H1 (cell line): ENCODE measurements around the gene NHS.

Experiments
- BCL11A ChIP-seq, 2 experiments: IDR thresholded peaks; one replicate each; pipeline ENCODE4 v1.6.1; 2011; ENCODE audit warnings: low read depth in 2 of 2, low read length in 2 of 2, mild to moderate bottlenecking in 2 of 2
- CEBPB ChIP-seq: IDR thresholded peaks from 2 replicates; pipeline ENCODE4 v1.6.1; 2012; ENCODE audit warnings: low read depth, low read length
- EP300 ChIP-seq, 2 experiments: IDR thresholded peaks; 1 replicate in 1 of 2; 2 replicates in 1 of 2; pipeline ENCODE4 v1.6.1; 2011 to 2012; ENCODE audit warnings: low read depth in 2 of 2, low read length in 2 of 2, mild to moderate bottlenecking in 2 of 2, borderline replicate concordance in 1 of 2, inconsistent platforms in 1 of 2, moderate library complexity in 1 of 2
- HDAC6 ChIP-seq: IDR thresholded peaks from one replicate; pipeline ENCODE4 v1.7.1; 2012; ENCODE audit warnings: low read depth, mild to moderate bottlenecking, inconsistent platforms, low read length, moderate library complexity
- PHF8 ChIP-seq: fragments of 200-600 bp; sonication (generic); conservative IDR thresholded peaks from 2 replicates; pipeline ENCODE4 v1.7.1; 2012; ENCODE audit warnings: low read depth, mild to moderate bottlenecking, inconsistent platforms, low read length, moderate library complexity
- POLR2A ChIP-seq, 2 experiments: IDR thresholded peaks; 1 replicate in 1 of 2; 2 replicates in 1 of 2; pipeline ENCODE4 v1.6.1; 2011; ENCODE audit warnings: low read depth in 2 of 2, low read length in 2 of 2, mild to moderate bottlenecking in 2 of 2; ENCODE audit errors: control extremely low read depth in 1 of 2
- SP1 ChIP-seq: IDR thresholded peaks from 2 replicates; pipeline ENCODE4 v1.6.1; 2011; ENCODE audit warnings: low read depth, low read length
- SRF ChIP-seq: IDR thresholded peaks from 2 replicates; pipeline ENCODE4 v1.6.1; 2011; ENCODE audit warnings: mild to moderate bottlenecking, low read depth, low read length, moderate library complexity
- TF ChIP-seq, protein P1 (sequence below): IDR thresholded peaks from 2 replicates; pipeline ENCODE4 v1.6.1; 2011; ENCODE audit warnings: low read depth, mild to moderate bottlenecking, low read length; ENCODE audit not compliant: insufficient read depth
- TF ChIP-seq, protein P2 (sequence below), 3 experiments: IDR thresholded peaks; 1 replicate in 2 of 3; 2 replicates in 1 of 3; pipeline versions ENCODE4 v1.5.1 to v1.6.1; 2011; ENCODE audit warnings: low read length in 3 of 3, mild to moderate bottlenecking in 3 of 3, inconsistent platforms in 2 of 3, low read depth in 1 of 3, moderate library complexity in 1 of 3; ENCODE audit not compliant: insufficient read depth in 1 of 3; ENCODE audit errors: control extremely low read depth in 1 of 3
- TF ChIP-seq, protein P3 (sequence below): IDR thresholded peaks from 2 replicates; pipeline ENCODE4 v1.6.1; 2011; ENCODE audit warnings: low read length, improper control_type of control experiment
- TF ChIP-seq, protein P4 (sequence below): IDR thresholded peaks from 2 replicates; pipeline ENCODE4 v1.6.1; 2012; ENCODE audit warnings: inconsistent platforms

DNA sequence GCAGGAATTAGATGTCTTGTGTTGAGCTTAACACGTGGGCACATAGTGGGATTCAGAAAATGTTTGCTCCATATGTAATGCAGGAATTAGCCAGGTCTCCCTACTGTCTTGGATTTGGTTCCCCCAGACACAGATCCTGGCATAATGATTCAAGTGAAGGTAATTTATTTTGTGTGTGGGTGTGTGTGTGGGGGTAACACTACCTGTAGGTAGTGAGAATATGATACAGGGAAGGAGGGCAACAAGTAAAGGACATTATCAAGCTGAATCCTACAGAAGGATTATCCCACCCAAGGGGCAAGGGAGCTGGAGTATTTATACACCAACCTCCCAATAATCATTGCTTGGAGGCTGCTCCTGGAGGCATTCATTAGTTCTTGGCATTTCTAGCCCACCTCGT, 101.4 kb downstream of the NHS start:
- TF ChIP-seq, protein P1, sequence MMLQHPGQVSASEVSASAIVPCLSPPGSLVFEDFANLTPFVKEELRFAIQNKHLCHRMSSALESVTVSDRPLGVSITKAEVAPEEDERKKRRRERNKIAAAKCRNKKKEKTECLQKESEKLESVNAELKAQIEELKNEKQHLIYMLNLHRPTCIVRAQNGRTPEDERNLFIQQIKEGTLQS: no peak
- TF ChIP-seq, protein P2, sequence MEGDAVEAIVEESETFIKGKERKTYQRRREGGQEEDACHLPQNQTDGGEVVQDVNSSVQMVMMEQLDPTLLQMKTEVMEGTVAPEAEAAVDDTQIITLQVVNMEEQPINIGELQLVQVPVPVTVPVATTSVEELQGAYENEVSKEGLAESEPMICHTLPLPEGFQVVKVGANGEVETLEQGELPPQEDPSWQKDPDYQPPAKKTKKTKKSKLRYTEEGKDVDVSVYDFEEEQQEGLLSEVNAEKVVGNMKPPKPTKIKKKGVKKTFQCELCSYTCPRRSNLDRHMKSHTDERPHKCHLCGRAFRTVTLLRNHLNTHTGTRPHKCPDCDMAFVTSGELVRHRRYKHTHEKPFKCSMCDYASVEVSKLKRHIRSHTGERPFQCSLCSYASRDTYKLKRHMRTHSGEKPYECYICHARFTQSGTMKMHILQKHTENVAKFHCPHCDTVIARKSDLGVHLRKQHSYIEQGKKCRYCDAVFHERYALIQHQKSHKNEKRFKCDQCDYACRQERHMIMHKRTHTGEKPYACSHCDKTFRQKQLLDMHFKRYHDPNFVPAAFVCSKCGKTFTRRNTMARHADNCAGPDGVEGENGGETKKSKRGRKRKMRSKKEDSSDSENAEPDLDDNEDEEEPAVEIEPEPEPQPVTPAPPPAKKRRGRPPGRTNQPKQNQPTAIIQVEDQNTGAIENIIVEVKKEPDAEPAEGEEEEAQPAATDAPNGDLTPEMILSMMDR (IDR thresholded peaks at IDR 0.05; ENCODE audit: control extremely low read depth in 1 of 3, insufficient read depth in 1 of 3, low read depth in 1 of 3, low read length in 3 of 3): no peak
- TF ChIP-seq SRF: no peak
- TF ChIP-seq PHF8: no peak
- TF ChIP-seq POLR2A (IDR thresholded peaks at IDR 0.05; ENCODE audit: control extremely low read depth in 1 of 2, low read depth in 2 of 2, low read length in 2 of 2): no peak
- no peak for TF ChIP-seq EP300 (IDR thresholded peaks at IDR 0.05; ENCODE audit: borderline replicate concordance in 1 of 2, low read depth in 2 of 2, low read length in 2 of 2)
- TF ChIP-seq SP1: no peak
- TF ChIP-seq, protein P3, sequence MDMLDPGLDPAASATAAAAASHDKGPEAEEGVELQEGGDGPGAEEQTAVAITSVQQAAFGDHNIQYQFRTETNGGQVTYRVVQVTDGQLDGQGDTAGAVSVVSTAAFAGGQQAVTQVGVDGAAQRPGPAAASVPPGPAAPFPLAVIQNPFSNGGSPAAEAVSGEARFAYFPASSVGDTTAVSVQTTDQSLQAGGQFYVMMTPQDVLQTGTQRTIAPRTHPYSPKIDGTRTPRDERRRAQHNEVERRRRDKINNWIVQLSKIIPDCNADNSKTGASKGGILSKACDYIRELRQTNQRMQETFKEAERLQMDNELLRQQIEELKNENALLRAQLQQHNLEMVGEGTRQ: no peak
- no peak for TF ChIP-seq BCL11A (IDR thresholded peaks at IDR 0.05; ENCODE audit: low read depth in 2 of 2, low read length in 2 of 2)
- no peak for TF ChIP-seq HDAC6
- no peak for TF ChIP-seq CEBPB
- TF ChIP-seq, protein P4, sequence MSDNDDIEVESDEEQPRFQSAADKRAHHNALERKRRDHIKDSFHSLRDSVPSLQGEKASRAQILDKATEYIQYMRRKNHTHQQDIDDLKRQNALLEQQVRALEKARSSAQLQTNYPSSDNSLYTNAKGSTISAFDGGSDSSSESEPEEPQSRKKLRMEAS: no peak
